Activated CD4-positive, alpha-beta T cell treated with anti-CD3 and anti-CD28 coated beads, Interleukin-2, amount 10 ng/mL, durations not matched to agents 7 days and 5 days (primary cell): ENCODE measurements around the gene SPPL2A. TPM values are rescaled to one million over a fixed set of nuclear protein-coding genes. Genes with fewer than 3 reads are reported as not detected.
"Not testable (repeated sequence)": the region's sequence is repeated elsewhere in the genome, so short reads cannot be mapped to it uniquely, and the experiment has no call there.

ENCODE experiments used
- CTCF ChIA-PET: fragments of 350-600 bp; sonication (Branson Sonifier 250); formaldehyde crosslinking; loops from one replicate; lab custom pipeline; 2021; ENCODE audit warnings: antibody characterized with exemption; lab: Charles Lee
- POLR2A ChIA-PET: fragments of 350-600 bp; sonication (Branson Sonifier 250); formaldehyde crosslinking; loops from one replicate; lab custom pipeline; 2021; ENCODE audit warnings: antibody characterized with exemption; lab: Charles Lee
- DNase-seq: peaks from one replicate; pipeline ENCODE4 v3.0.0-alpha.2; 2020
- H3K27ac Mint-ChIP-seq: one replicate; pipeline ENCODE4 v1.8.0; 2021; ENCODE audit warnings: mild to moderate bottlenecking, moderate library complexity, mixed read lengths
- H3K27me3 Mint-ChIP-seq: one replicate; pipeline ENCODE4 v1.8.0; 2021; ENCODE audit warnings: mixed read lengths
- H3K36me3 Mint-ChIP-seq: one replicate; pipeline ENCODE4 v1.8.0; 2021; ENCODE audit warnings: low read depth, mixed read lengths
- H3K4me1 Mint-ChIP-seq: one replicate; pipeline ENCODE4 v1.8.0; 2021; ENCODE audit warnings: mixed read lengths
- H3K4me3 Mint-ChIP-seq: one replicate; pipeline ENCODE4 v1.8.0; 2021; ENCODE audit warnings: mild to moderate bottlenecking, moderate library complexity, mixed read lengths
- H3K9me3 Mint-ChIP-seq: one replicate; pipeline ENCODE4 v1.8.0; 2021; ENCODE audit warnings: mixed read lengths
- total RNA-seq, 2 experiments: library from RNA; stranded (reverse); gene quantifications; one replicate each; pipeline ENCODE4 v1.2.3, GENCODE V29; 2021

SPPL2A gene
- 10 to 100 TPM; 80.0 to 85.2 TPM for total RNA-seq

GRCh38 chr15:50765195-50765967 lies at the start of gene SPPL2A:
Gene SPPL2A, minus strand, starts transcription at chr15:50765706. Its CDS starts 173 bp downstream, at chr15:50765533.
- Mint-ChIP-seq H3K4me3 (peak within 1 kb of the TSS; percentile 89), H3K4me1 (peaks cover 49% of the 10 kb centered on the region), H3K9me3 (no peaks in the 10 kb centered on the region), H3K36me3 (peaks cover 18% of the 10 kb centered on the region), H3K27ac (peak within 1 kb of the TSS; percentile 97), H3K27me3 (no peaks in the 10 kb centered on the region)
- peak; percentile 88 for DNase-seq
- ChIA-PET POLR2A (interaction anchor here (0.6 to 1.1 kb wide), 2 partner anchors 9 to 79 kb away, joined by 3 to 5 read pairs; no protein-coding TSS in a partner anchor), CTCF (interaction anchor here (0.7 to 1.0 kb wide), 3 partner anchors 12 to 143 kb away, joined by 3 to 5 read pairs (median 3); partner anchors contain the start of gene AP4E1)

- POLR2A ChIA-PET: no interaction called here
- CTCF ChIA-PET: no interaction called here
- Mint-ChIP-seq H3K36me3 (no peaks in the 10 kb centered on the region), H3K4me3 (no peak overlapping the region), H3K9me3 (no peaks in the 10 kb centered on the region), H3K27me3 (peaks cover 9% of the 10 kb centered on the region), H3K27ac (no peak overlapping the region), H3K4me1 (no peaks in the 10 kb centered on the region)
- DNase-seq: no peak
These were observed 49.1 kb upstream of the SPPL2A start for GRCh38 chr15:50814634-50815033.

DNA sequence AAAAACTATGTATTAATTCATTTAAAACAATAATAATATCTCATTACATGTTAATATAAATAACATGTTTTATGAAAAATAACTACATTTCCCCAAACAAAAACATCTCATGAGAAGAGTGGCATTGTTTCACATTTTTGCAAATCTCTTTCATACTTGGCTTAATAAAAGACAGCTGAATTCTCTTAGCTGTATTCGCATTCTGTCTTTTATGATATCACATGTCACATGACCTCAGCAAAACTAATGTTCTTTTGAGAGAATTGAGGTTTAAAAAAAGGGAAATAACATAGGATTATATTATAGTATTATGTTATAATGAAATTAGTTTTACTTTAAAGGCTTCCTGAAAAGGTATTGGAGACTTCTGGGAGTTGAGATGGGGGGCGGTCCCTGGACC lies 48.4 kb upstream of the SPPL2A start:
- DNase-seq: no peak

DNA sequence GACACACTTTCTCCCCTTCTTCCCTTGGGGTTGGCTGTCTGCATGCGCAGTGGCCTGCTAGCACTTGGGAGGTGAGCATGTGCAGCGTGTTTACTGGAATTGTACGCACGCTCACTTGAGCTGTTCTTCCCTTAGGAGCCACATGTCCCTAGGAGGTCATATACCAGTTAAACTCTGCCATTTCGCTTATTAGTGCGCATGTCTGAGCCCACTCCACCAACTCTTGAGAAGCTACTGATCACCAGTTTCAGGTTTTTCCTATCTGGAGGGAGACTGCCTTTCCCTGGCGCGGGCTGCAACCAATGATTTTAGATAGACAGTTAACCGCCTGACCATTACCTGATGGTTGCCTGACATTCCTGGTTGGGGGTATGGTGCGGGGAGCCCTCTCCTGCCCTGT lies 47.6 kb upstream of the SPPL2A start:
- H3K27ac Mint-ChIP-seq: no peak overlapping the region
- H3K27me3 Mint-ChIP-seq: peaks cover 5% of the 10 kb centered on the region
- no peaks in the 10 kb centered on the region for H3K4me1 Mint-ChIP-seq
- CTCF ChIA-PET: no interaction called here
- no peak for DNase-seq
- H3K9me3 Mint-ChIP-seq: no peaks in the 10 kb centered on the region
- H3K4me3 Mint-ChIP-seq: no peak overlapping the region
- POLR2A ChIA-PET: no interaction called here
- no peaks in the 10 kb centered on the region for H3K36me3 Mint-ChIP-seq

More for the DNA sequence above, 48.4 kb upstream of the SPPL2A start:
- H3K36me3 Mint-ChIP-seq: no peaks in the 10 kb centered on the region
- ChIA-PET CTCF (no interaction called here), POLR2A (no interaction called here)
- H3K27ac Mint-ChIP-seq: no peak overlapping the region
- peaks cover 5% of the 10 kb centered on the region for H3K27me3 Mint-ChIP-seq
- no peaks in the 10 kb centered on the region for H3K4me1 Mint-ChIP-seq
- H3K4me3 Mint-ChIP-seq: no peak overlapping the region
- no peaks in the 10 kb centered on the region for H3K9me3 Mint-ChIP-seq

GRCh38 chr15:50812181-50812506 lies 46.6 kb upstream of the SPPL2A start:
- POLR2A ChIA-PET, H3K9me3 Mint-ChIP-seq, H3K36me3 Mint-ChIP-seq, DNase-seq, H3K27ac Mint-ChIP-seq, H3K4me1 Mint-ChIP-seq, H3K4me3 Mint-ChIP-seq, H3K27me3 Mint-ChIP-seq, CTCF ChIA-PET: not testable (repeated sequence)

GRCh38 chr15:50811461-50812180 lies 46.1 kb upstream of the SPPL2A start:
- H3K9me3 Mint-ChIP-seq, H3K4me3 Mint-ChIP-seq, CTCF ChIA-PET, POLR2A ChIA-PET, H3K27ac Mint-ChIP-seq, DNase-seq, H3K36me3 Mint-ChIP-seq, H3K27me3 Mint-ChIP-seq, H3K4me1 Mint-ChIP-seq: not testable (repeated sequence)

DNA sequence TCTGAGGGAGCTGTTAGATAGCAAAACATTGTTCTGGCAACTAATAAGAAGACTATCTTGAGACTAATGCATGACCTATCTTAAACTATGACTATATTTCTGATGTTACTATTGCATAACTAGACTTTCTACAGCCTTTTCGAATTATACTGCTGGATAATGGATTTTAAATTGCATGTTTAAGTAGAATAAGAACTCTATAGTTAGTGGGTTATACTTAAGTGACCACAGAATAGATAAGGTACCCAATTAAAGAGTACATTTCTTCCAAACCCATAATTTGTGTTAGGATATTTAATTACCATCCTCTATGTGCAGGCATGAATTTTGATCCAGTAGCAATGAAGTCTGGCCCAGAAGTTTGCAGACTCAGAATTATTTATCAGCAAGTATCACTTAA lies 44.6 kb upstream of the SPPL2A start:
- H3K36me3 Mint-ChIP-seq: no peaks in the 10 kb centered on the region
- no peaks in the 10 kb centered on the region for H3K4me1 Mint-ChIP-seq
- POLR2A ChIA-PET: no interaction called here
- DNase-seq: no peak
- H3K27me3 Mint-ChIP-seq: no peaks in the 10 kb centered on the region
- CTCF ChIA-PET: no interaction called here
- no peak overlapping the region for H3K4me3 Mint-ChIP-seq
- no peaks in the 10 kb centered on the region for H3K9me3 Mint-ChIP-seq
- no peak overlapping the region for H3K27ac Mint-ChIP-seq

DNA sequence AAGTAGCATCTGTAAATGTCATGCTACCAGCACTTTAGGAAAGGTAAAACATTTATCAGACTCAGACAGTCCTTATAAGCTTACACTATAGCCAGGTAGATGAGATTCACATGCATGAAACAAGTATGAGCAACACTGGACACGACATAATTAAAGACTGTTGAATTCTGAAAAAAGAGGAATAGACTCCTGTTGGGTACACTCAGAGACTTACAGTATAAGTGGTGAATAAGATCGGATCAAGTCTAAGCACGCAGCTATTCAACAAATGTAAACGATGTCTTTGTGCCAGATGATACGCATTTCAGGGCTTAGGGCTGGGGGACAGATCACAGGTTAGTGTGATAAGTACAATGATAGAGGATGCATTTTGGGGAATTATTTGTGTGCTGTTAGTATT lies 43.2 kb upstream of the SPPL2A start:
- no peak overlapping the region for H3K4me3 Mint-ChIP-seq
- no peaks in the 10 kb centered on the region for H3K9me3 Mint-ChIP-seq
- CTCF ChIA-PET: no interaction called here
- H3K27ac Mint-ChIP-seq: no peak overlapping the region
- POLR2A ChIA-PET: no interaction called here
- no peaks in the 10 kb centered on the region for H3K4me1 Mint-ChIP-seq
- H3K27me3 Mint-ChIP-seq: no peaks in the 10 kb centered on the region
- DNase-seq: no peak
- H3K36me3 Mint-ChIP-seq: no peaks in the 10 kb centered on the region

DNA sequence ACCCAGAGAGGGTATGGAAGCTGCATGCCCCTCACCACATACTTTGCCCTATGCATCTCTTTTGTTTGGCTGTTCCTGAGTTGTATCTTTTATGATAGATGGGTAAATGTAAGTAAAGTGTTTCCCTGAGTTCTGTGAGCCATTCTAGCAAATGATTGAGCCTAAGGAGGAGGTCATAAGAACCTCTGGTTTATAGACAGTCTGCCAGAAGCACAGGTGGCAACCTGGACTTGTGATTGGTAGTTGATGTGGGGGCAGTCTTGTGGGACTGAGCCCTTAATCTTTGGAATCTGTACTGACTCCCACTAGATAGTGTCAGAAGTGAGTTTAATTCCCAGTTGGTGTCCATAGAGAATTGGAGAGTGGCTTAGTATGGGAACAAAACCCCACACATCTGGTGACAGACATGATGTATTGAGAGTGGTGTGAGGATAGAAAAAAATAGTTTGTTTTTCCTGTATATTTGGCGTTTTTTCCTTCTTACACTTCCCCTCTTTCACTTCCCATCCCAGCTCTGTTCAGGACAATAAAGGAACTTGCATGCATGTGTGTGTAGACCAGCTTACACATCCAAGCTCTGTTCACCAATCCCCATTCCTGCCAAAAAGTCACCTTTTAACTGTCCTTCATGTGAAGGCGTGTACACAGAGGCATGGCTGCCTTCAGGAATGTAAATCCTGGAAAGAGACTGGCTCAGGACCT lies 38.1 kb upstream of the SPPL2A start:
- POLR2A ChIA-PET: no interaction called here
- Mint-ChIP-seq H3K9me3 (no peaks in the 10 kb centered on the region), H3K4me1 (no peaks in the 10 kb centered on the region), H3K27me3 (no peaks in the 10 kb centered on the region), H3K4me3 (no peak overlapping the region), H3K27ac (no peak overlapping the region), H3K36me3 (no peaks in the 10 kb centered on the region)
- CTCF ChIA-PET: interaction anchor here (0.6 to 0.7 kb wide), 3 partner anchors 29 to 201 kb away, joined by 3 read pairs; no protein-coding TSS in a partner anchor
- DNase-seq: no peak

- CTCF ChIA-PET: no interaction called here
These were observed 35.2 kb upstream of the SPPL2A start for GRCh38 chr15:50800715-50801114.

DNA sequence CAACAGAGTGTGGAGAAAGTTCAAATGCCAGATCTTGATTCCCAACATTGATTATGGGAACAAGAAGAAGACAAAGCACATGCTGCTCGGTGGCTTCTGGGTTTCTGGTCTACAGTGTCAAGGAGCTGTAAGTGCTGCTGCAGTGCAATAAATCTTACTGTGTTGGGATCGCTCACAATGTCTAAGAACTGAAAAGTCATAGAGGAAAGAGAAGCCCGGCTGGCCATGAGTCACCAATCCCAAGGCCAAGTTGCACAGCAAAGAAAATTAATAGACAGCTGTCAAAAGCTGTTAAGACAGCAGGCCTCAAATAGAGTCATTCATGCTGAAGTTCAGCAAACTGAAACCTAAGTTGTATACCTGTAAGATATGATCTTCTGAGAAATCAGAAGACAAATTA lies 33.2 kb upstream of the SPPL2A start:
- H3K4me3 Mint-ChIP-seq: no peak overlapping the region
- H3K27me3 Mint-ChIP-seq: no peaks in the 10 kb centered on the region
- ChIA-PET POLR2A (no interaction called here), CTCF (no interaction called here)
- DNase-seq: no peak
- no peaks in the 10 kb centered on the region for H3K9me3 Mint-ChIP-seq
- H3K4me1 Mint-ChIP-seq: peaks cover 1% of the 10 kb centered on the region
- H3K27ac Mint-ChIP-seq: no peak overlapping the region
- H3K36me3 Mint-ChIP-seq: no peaks in the 10 kb centered on the region

More at GRCh38 chr15:50800715-50801114, 35.2 kb upstream of the SPPL2A start:
- no peaks in the 10 kb centered on the region for H3K27me3 Mint-ChIP-seq
- H3K27ac Mint-ChIP-seq: no peak overlapping the region
- H3K9me3 Mint-ChIP-seq: no peaks in the 10 kb centered on the region
- H3K4me3 Mint-ChIP-seq: no peak overlapping the region
- no peaks in the 10 kb centered on the region for H3K36me3 Mint-ChIP-seq
- H3K4me1 Mint-ChIP-seq: peaks cover 1% of the 10 kb centered on the region
- POLR2A ChIA-PET: no interaction called here
- DNase-seq: no peak

DNA sequence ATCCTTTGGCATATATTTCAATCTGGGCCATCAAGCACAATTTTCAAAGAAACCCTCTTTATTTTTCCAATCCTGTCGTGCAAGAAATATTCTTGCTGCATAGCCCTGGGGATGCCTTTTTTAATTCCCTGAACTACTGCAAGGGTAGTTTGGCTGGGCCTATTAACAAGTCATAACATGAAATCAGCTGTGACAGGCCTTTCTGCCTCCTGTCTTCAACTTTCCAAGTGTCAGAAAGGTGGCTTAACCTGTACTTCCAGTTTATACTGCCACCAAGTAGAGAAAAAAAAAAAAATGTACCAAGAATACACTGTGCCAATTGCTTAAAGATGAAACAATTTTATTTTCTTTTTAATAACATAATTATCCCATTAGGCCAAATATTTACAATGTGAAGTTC lies 32.4 kb upstream of the SPPL2A start:
- Mint-ChIP-seq H3K9me3 (no peaks in the 10 kb centered on the region), H3K4me1 (peaks cover 1% of the 10 kb centered on the region), H3K4me3 (no peak overlapping the region), H3K36me3 (no peaks in the 10 kb centered on the region), H3K27ac (no peak overlapping the region), H3K27me3 (no peaks in the 10 kb centered on the region)
- DNase-seq: no peak
- ChIA-PET POLR2A (no interaction called here), CTCF (no interaction called here)

DNA sequence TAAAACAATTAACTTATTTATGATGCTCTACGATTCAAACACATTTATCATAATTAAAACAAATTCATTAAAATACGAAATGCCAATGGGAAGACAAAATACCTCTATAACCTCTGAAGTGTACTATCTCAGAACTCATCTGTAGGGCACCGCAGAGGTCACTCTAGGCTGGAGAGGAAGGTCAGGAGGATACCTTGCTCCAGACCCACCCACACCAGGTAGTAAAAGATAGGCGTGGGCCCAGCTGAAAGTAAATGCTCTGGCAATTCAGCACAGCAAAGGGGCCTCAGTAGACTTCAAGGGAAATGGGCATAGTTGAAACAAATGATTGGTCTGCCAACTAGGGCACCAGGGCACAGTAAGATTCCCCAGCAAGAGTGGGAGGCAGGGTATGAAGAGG lies 26.0 kb upstream of the SPPL2A start:
- POLR2A ChIA-PET: no interaction called here
- no peak for DNase-seq
- CTCF ChIA-PET: interaction anchor here (0.5 to 1.4 kb wide), 3 partner anchors 9 to 457 kb away, joined by 3 read pairs; no protein-coding TSS in a partner anchor
- Mint-ChIP-seq H3K4me3 (no peak overlapping the region), H3K27me3 (no peaks in the 10 kb centered on the region), H3K36me3 (no peaks in the 10 kb centered on the region), H3K4me1 (no peaks in the 10 kb centered on the region), H3K27ac (no peak overlapping the region), H3K9me3 (no peaks in the 10 kb centered on the region)
